Endothelial cell of hepatic sinusoid (primary cell): ENCODE measurements around the gene PSMB11.

Experiments used
- in situ Hi-C: cut with HindIII; loops from 2 replicates; pipeline ENCODE4 v1.10.0; 2017; ENCODE audit warnings: low sequenced_read_pairs

PSMB11 gene

DNA sequence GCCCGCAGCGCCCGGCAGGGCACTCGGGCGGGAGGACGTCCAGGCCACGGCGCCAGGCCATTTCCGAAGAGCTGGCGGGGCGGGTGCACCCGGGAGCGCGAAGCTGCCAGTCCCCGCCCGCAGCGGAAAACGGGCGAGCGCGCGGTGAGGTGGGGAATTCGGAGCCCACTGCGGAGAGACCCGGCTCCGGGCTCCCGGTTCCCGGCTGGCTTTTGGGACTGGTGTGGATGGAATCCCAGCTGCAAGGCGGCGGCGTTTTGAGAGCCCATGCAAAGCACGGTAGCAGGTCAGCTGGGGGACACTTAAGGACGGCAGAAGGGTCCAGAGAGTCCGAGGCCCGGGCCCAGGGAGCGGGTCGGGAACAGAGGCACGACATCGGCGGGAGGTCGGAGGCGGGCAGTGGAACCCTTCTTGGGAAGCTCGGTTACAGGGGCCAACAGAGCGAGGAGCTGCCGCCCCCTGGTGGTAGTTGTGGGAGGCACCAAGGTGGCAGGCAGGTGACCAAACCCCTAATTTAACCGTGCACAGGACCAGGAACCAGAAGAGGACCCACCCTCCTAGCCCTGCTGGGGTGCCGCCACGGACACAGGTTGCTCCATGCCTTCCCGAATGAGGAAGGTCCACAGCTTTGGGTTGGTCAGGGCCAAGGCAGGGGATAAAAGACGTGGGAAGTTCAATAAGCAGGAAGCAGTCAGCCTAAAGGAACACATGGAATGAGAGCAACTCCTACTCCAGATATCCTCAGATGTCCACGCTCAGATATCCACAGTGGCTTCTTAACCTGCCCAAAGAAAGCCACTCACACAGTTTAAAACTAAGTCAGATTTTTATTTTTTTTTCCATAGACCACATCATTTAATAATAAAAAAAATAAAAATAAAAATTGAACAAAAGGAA is 16.0 kb downstream of the PSMB11 start:
- in situ Hi-C loops = no loop called here

GRCh38 chr14:23058654-23059504 is 16.9 kb downstream of the PSMB11 start:
- in situ Hi-C loops = no loop called here

DNA sequence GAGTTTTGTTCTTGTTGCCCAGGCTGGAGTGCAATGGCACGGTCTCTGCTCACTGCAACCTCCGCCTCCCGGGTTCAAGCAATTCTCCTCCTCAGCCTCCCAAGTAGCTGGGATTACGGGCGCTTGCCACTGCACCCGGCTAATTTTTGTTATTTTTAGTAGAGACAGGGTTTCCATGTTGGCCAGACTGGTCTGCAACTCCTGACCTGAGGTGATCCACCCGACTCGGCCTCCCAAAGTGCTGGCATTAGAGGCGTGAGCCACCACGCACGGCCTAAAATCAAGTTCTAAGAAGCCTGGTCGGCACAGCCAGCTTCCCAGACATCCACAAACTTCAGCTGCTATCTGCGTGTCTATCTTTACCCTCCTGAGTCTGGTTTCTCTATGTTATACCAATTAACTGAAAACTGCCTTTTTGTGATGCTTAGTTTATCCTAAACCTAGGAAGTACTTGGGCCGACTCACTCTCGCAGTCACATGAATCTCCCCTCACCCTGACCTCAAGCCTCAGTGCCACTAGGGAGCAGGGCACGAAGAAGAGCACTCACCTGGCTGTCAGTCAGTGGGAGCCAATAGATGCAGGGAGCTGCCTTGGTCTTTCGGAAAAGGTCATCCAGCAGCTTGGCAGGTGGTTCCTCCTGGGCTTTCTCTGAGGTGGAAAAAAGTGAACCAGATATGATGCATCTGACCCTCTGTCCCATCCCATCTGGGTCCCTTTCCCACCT is 18.7 kb downstream of the PSMB11 start:
- in situ Hi-C loops = no loop called here

- in situ Hi-C loops = no loop called here
These were observed 20.0 kb downstream of the PSMB11 start for GRCh38 chr14:23062002-23062401.

DNA sequence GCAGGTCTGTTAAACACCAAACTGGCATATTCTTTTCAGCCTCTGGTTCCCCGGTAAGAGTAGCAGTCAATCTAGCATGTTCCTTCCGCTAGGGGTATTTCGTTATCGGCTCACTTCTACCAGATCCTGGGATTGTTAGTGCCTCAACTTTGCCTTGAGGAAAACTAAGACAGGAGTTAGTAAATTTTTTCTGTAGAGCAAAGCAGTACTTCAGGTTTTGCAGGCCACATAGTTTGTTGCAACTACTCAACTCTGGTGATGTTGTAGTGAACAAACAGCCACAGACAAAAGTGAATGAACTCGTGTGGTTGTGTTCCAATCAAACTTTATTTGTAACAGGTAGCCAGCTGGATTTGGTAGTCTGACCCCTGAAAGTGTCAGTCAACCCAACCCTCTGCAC is 21.6 kb downstream of the PSMB11 start:
- in situ Hi-C loops = no loop called here

GRCh38 chr14:23066368-23066767 is 24.4 kb downstream of the PSMB11 start:
- in situ Hi-C loops = no loop called here

- in situ Hi-C loops = no loop called here
These were observed 25.1 kb downstream of the PSMB11 start for GRCh38 chr14:23066855-23067744.

- in situ Hi-C loops = no loop called here
These were observed 26.1 kb downstream of the PSMB11 start for GRCh38 chr14:23067847-23068788.

- in situ Hi-C loops = no loop called here
These were observed 26.9 kb downstream of the PSMB11 start for GRCh38 chr14:23068789-23069412.

- in situ Hi-C loops = no loop called here
These were observed 27.4 kb downstream of the PSMB11 start for GRCh38 chr14:23069413-23069806.

DNA sequence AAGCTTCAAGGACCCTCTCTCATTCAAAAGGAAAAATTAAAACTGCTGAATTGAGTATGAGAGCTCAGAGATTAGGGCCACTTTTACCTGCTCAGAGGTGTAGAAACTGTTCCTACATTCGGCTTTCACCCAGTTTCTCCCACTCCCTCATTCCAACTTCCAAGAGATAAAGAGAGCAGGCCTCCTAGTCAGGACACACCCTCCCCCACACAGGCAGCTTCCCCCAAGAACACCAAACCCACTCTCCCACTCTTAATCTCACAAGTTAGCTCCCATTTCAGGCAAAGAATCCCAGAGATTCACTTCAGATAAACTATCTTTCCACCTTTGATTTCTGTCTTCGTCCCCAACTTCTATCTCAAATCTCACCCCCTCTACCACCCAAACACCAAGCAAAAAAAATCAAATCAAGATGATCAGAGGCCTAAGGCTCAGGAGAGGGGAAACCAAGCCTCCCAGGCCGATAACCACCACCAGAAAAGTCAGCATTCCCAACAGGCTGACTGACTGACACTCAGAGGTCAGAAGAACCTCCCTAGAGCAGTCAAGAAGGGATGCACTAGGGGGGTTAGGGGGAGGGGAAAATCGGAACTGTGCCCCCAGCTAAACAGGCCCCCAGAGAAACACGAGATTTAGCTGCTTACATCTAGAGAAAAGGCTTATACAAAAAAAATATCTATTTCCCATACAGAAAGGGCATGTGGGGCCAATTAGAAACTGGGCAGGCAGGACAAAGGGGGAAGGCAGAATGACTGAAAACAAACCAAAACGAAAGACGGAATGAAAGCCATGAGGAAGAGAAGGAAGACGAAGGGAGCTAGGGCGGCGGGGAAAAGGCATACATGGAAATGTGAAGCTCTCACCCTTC is 28.5 kb downstream of the PSMB11 start:
- in situ Hi-C loops = no loop called here

GRCh38 chr14:23071244-23071920 is 29.4 kb downstream of the PSMB11 start:
- in situ Hi-C loops = no loop called here

DNA sequence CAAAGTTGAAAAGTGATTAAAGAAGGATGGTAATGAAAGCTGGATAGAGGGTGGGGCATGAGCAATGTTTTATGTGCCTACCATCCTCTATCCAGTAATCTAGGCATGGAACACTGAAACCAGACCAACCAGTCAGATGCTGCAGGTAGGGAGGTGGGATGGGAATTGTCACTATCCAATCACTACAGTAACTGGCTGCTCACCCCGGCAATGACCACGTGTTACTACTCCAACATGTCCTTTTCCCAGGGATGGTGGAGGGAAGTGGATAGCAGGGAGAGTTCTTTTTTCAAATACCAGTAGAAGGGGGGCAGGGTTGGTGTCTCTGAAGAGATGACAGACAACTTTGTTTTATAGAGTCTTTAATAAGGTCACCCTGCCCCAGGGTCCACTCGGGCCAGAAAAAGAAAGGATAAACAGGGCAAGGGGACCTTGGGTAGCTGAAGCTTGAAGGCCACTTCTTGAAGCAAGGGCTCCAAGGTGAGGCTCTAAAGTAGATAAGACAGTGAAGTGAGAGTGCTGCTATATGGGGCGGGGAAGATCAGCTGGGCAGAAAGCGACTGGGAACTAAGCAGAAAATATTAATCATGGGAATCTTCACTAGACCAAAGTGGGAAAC is 30.0 kb downstream of the PSMB11 start:
- in situ Hi-C loops = no loop called here

GRCh38 chr14:23074906-23075305 is 32.9 kb downstream of the PSMB11 start:
- in situ Hi-C loops = no loop called here

DNA sequence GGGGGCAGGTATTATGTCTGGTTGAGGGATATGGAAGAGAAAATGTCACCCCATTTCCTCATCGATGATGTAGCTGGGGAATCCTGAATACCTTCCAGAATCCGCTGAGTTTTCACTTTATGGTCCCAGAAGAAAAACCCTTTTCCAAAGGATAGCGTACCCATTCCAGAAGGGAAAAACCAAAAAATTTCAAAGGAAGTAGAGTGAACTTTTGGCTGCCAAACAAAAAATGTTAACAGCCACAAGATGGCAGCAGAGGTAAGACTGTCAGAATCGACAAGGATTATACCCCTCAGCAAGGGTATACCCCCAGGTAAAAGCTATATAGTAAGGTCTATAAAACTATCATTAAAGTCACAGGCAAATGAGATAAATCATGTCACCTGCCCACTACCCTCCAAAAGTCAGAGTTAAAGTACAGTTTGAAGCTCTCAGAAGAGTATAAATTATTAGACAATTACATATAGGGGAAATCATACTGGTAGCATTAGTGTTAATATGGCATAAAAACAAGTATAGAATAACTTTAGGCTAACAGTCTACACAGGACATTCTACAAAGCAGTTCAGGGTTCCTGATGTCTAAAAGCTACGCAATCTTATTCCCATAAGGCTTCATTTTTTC is 34.9 kb downstream of the PSMB11 start:
- in situ Hi-C loops = no loop called here

- in situ Hi-C loops = no loop called here
These were observed 36.0 kb downstream of the PSMB11 start for GRCh38 chr14:23077962-23078361.
